NT2/D1 (cell line): ENCODE measurements around the gene SMG6.

Source experiments
- SUZ12 ChIP-seq: IDR thresholded peaks from 2 replicates; pipeline ENCODE4 v1.6.1; 2011; ENCODE audit not compliant: insufficient read length, insufficient read depth; ENCODE audit errors: extremely low read depth
- YY1 ChIP-seq: IDR thresholded peaks from 2 replicates; pipeline ENCODE4 v1.6.1; 2011; ENCODE audit not compliant: insufficient read length, insufficient read depth

- TF ChIP-seq SUZ12 (no peak), YY1 (no peak)
Observed at GRCh38 chr17:2028737-2029136, 274.8 kb downstream of the SMG6 start.
